Measurements from ENCODE around the gene MAP4.
A peak's percentile ranks its signal among the peaks of the same experiment; 100 is the strongest.
"Not testable (repeated sequence)": the region's sequence is repeated elsewhere in the genome, so short reads cannot be mapped to it uniquely, and the experiment has no call there.

Gene MAP4

DNA sequence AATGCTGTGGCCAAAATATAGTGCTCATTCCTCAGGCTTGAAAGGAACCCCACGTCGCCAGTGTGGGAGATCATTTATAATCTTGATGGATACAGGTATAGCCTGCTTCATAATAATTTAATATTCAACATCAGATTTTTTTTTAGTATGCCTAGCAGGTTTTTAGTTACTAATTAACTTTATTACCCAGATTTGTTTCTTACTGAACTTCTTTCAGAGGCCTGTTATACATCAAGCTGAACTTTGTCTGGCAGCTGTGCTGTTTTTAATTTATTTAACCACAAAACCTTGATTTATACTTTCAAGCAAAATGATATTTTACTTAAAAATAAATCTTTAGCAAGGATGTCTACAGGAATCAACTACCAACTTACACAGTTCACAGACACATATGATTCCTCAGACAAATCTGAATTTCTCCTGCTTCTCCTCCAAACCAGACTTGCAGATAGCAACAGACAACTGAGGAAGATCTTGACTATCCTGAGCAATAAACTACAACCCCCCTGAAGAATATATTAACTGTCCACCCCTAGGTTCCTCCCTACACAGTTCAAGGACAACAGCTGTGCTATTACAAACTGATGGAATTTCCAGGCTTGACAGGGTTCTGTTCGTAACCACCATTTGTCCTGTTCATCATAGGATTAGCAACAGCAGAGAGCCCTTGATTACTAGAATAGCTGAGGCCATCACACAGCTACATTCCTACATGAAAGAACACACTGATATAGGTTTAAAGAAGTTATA lies 610 bp downstream of the MAP4 start:
- DNase-seq, result no peak

DNA sequence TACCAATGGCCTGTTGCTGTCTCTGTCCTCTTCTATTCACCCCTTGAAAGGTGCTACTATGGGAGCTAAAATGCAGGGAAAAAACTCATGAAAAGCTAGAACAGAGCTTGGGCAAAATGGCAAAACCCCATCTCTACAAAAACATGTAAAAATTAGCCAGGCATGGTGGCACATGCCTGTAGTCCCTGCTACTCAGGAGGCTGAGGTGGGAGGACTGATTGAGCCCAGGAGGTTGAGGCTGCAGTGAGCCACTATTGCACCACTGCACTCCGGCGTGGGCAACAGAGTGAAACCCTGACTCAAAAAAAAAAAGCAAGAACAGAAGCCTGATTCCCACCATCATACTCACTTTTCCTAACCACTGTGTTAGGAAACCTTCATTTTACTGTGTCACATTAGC lies 1.9 kb downstream of the MAP4 start:
- DNase-seq, result no peak

DNA sequence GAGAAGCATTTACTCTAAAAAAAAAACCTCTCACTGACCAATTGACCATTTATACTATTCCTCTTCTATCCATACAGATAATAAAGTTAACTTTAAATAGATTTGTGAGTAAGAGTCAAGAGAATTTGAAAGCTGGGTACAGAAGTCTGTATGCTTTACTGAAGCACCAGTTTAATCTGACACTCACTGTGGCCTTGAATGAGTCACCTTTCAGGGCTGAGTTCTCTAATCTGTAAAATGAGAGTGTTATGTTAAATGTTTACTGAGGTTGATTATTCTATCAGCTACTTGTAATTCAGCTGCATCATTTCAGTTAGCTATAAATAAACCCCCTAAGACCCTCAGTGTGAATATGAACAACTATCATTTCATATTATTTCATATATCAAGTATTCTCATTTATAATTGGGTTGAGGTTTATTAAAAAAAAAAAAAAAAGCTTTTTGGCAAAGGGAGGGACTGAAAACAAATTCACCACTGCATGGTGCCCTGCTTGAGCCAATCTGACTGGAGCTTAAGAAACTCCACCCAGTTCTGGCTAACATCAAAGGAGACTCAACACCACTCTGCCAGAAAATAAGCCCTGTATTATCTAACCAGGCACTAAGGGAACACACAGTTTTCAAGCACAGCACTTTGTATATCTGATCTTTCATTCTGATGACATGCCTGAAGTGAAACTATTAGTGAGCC lies 2.8 kb downstream of the MAP4 start:
- no peak for DNase-seq

DNA sequence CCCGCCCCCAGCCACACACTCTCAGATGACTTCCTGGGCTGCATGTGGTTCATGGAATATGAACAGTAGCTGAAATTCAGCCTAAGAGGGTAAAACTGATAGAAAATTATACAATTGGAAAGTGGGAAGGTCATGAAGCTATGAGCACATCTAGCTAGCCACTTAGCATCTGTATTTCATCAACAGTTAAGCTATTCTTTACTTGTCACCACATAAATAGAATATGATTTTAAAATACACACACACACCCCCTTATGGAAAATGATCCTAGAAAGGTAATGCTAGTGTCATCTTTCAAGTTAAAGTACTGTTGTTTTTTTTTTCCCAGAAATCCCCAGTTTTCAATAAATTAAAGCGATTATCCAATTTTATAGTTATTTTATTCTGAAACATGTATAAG lies 3.6 kb downstream of the MAP4 start:
- no peak for DNase-seq

DNA sequence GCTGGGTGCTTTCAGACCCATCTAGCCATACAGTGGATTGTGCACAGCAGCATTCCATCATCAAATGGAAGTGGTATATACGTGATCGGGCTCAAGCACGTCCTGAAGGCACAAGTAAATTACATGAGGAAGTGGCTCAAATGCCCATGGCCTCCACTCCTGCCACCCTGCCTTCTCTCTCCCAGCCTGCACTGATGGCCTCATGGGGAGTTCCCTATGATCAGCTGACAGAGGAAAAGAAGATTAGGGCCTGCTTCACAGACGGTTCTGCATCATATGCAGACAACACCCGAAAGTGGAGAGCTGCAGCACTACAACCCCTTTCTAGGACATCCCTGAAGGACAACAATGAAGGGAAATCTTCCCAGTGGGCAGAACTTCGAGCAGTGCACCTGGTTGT lies 8.2 kb downstream of the MAP4 start:
- DNase-seq, result not testable (repeated sequence)

DNA sequence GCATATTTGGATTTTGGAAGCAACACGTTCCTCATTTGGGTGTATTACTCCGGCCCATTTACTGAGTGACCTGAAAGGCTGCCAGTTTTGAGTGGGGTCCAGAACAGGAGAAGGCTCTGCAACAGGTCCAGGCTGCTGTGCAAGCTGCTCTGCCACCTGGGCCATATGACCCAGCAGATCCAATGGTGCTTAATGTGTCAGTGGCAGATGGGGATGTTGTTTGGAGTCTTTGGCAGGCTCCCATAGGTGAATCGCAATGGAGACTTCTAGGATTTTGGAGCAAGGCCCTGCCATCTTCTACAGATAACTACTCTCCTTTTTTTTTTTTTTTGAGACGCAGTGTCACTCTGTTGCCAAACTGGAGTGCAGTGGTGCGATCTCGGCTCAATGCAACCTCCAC lies 8.9 kb downstream of the MAP4 start:
- not testable (repeated sequence) for DNase-seq

DNA sequence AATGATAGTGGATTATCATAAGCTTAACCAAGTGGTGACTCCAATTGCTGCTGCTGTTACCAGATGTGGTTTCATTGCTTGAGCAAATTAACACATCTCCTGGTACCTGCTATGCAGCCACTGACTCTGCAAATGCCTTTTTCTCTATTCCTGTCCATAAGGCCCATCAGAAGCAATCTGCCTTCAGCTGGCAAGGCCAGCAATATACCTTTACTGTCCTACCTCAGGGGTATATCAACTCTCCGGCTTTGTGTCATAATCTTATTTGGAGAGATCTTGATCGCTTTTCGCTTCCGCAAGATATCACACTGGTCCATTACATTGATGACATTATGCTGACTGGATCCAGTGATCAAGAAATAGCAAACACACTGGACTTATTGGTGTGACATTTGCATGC lies 9.4 kb downstream of the MAP4 start:
- not testable (repeated sequence) for DNase-seq

DNA sequence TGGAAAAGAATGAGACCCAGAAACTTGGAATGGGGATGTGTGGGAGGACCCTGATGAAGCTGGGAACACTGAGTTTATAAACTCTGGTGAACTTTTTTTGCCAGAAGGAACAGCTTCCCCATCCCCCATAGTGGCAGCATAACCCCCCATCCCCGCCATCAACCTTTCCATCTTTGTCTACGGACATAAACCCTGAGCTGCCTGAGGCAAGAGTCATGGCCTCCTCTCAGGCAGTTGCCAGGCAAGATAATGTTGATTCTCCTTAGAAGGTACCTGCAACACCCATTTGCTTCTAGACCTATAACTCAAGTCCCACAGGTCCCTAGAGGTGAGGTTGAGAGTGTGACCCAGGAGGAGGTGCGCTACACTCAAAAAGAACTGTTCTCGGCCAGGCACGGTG lies 11.5 kb downstream of the MAP4 start:
- DNase-seq, result no peak

DNA sequence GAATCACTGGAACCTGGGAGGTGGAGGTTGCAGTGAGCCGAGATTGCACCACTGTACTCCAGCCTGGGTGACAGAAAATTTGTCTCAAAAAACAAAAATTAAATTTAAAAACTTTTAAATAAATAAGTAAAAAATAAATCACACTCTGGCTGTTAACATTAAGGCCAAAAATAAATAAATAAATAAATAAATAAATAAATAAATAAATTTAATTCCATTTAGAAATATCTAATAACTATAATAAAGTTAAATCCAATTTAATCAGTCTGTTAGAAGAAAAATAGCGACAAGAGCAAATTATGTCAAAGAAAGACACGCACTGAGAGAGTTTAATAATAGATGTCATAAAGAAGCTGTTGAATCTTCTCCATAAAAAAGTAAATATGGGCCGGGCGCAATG lies 13.4 kb downstream of the MAP4 start:
- no peak for DNase-seq

DNA sequence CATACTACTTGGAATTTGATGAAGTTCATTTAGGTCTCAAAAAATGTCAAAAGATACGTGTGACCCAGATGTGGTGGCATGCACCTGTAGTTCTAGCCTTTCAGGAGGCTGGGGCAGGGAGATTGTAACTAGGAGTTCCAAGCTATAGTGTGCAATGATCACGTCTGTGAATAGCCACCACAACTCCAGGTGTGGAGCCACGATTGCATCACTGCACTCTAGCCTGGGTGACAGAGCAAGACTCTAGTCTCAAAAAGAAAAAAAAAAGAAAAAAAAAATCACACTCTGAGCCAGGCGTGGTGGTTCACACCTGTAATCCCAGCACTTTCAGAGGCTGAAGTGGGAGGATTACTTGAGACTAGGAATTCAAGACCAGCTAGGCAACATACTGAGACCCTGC lies 14.2 kb downstream of the MAP4 start:
- DNase-seq, result no peak

DNA sequence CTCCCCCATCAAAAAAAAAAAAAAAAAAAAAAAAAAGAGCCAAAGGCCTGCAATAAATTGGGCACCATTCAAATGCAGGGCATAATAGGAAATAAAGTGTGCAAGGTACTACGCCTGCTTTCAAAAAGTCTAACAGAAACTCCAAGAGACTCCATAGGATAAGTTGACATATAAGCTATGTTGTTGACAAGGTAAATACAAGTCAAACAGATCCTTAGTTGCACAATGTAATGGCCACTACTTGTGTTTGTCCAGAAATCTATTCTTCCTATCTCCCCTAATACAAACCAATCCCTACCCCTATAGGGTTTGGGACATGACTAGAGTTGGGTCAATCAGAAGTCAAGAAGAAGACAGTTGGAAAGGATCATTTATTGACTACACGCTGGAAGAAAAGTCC lies 16.0 kb downstream of the MAP4 start:
- no peak for DNase-seq

DNA sequence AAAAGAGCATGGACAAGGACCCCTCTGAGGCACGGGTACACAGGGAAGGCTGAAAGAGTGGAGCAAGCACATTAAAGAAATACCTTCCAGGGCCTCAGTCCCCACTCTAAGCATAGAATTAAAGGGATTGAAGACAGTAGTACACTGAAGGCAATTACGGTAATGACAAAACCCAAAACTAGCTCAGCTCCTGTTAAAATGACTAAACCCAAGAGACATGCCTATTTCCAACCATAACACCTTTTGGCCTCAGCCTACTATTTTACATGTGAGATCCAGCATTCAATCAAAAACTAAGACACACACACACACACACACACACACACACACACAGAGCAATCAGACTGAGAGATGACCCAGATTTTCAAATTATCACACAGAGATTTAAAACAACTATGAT lies 19.8 kb downstream of the MAP4 start:
- no peak for DNase-seq

DNA sequence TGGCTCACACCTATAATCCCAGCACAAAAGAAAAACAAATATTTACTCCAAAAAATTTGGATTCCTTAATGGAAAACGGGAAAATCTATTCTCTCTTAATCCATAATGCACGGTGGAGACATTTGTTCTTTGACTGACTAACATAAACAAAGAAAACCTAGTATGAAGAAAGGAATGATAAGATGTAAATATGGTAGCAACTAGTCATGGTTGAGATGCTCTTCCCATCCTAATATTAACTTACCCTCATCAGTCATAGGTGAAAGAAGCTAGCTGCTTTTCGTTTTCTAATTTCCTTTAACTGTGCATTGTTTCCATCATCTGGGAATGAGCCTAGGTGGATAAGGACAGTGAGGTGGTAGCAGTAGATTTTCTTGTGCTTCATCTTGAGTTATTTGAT lies 22.0 kb downstream of the MAP4 start:
- DNase-seq, result no peak

DNA sequence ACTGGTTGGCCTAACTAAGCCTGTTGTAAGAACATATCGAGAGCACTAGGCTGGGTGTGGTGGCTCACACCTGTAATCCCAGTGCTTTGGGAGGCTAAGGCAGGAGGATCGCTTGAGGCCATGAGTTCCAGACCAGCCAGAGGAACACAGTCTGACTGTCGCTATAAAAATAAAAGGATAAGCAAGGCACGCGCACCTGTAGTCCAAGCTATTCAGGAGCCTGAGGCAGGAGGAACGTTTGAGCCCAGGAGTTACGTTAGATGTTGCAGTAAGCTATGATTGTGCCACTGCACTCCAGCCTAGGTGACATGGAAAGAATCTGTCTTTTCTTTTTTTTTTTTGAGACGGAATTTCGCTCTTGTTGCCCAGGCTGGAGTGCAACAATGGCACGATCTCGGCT lies 24.9 kb downstream of the MAP4 start:
- no peak for DNase-seq

DNA sequence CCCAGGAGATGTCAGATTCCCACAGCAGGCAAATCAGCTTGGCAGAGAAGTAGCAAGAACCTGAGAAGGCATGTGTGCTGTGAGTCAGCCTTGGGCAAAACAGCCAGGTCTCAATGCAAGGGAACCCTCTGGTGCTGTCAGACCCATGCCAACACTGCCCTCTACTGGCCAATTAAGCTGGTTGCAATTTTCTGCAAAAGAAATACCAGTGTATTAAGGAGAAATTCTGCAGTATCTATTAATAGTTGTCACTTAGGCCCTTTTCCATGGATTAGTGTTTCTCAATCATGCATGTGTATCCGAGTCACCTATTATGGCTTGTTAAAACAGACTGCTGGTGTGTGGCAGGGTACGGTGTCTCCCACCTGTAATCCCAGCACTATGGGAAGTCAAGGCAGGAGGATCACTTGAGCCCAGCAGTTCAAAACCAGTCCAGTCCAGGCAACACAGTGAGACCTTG lies 26.2 kb downstream of the MAP4 start:
- peak; percentile 23 to 73 (median 57) for DNase-seq

DNA sequence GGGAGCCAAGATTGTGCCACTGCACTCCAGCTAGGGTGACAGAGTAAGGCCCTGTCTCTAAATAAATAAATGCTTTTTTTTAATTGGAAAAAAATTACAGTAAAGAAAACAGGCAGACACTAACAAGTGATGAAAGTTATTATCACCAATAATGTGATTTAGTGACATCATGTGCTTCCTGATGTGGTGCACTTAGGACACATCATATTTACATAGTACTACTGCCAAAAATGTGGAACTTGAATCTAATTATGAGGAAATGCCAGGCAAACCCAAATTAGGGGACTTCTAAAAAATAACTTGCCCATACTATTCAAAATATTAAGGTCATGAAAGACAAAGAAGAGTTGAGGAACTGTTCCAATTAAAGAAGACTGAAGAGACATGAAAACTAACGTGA lies 30.8 kb downstream of the MAP4 start:
- DNase-seq, result no peak

DNA sequence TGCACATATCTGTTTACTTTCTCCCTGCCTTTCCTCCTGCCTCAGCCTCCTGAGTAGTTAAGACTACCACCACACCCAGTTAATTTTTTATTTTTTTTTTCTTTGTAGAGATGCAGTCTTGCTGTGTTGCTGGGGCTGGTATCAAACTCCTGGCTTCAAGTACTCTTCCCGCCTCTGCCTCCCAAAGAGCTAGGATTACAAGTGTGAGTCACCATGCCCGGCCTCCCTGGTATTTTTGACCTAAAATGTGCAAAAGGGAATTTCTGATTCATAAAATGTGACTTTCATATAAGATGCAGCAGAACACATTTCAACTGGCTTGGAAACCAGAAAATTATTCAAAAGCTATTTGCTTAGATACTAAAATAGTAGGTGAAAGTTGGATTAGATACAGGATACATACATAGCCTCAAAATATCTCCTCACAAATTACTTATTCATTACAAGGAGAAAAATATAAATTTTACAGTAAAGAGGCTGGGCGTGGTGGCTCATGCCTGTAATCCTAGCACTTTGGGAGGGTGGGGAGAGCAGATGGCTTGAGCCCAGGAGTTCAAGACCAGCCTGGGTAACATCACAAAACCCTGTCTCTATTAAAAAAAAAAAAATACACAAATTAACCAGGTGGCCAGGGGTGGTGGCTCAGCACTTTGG lies 32.0 kb downstream of the MAP4 start:
- DNase-seq, result no peak

DNA sequence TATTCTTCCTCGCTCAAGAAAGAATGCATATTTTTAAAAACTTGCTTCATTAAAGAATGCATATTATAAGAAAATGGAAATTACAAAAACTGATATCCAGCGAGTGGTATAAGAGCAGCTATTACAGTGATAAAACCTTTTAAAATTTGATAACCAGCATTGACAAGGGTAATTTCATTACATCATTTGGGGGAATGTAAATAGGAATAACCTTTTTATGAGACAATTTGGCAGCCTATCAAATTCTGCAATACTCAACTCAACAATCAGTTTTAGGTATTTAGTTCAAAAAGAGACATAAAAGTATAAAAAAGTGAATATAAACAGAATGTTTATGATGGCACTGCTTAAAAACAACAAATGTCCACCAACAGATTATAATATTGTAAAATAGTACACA lies 35.4 kb downstream of the MAP4 start:
- DNase-seq, result no peak

DNA sequence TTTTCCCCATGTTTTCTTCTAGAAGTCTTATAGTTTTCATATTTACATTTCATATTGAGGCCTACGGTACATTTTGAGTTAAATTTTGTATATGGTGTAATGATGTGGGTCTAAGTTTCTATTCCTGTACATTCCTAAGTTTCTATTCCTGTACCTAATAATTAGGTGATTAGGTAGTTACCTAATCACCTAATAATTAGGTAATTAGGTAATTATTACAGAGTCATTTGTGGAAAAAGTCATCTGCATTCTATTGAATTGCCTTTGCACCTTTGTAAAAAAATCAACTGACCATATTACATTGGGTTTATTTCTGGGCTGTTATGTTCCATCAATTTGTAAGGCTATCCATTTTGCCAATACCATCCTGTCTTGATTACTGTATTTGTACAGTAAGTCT lies 37.1 kb downstream of the MAP4 start:
- no peak for DNase-seq

DNA sequence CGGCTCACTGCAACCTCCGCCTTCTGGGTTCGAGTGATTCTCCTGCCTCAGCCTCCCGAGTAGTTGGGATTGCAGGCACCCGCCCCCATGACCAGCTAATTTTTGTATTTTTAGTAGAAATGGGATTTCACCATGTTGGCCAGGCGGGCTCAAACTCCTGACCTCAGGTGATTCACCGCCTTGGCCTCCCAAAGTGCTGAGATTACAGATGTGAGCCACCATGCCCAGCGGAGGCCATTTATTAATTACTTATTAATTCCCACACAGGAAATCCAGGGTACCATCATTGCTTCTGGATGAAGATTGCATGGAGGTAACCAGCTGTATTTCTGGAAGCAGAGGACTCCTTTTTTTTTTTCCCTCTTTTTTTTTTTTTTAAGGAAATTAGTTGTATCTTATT lies 37.8 kb downstream of the MAP4 start:
- no peak for DNase-seq

DNA sequence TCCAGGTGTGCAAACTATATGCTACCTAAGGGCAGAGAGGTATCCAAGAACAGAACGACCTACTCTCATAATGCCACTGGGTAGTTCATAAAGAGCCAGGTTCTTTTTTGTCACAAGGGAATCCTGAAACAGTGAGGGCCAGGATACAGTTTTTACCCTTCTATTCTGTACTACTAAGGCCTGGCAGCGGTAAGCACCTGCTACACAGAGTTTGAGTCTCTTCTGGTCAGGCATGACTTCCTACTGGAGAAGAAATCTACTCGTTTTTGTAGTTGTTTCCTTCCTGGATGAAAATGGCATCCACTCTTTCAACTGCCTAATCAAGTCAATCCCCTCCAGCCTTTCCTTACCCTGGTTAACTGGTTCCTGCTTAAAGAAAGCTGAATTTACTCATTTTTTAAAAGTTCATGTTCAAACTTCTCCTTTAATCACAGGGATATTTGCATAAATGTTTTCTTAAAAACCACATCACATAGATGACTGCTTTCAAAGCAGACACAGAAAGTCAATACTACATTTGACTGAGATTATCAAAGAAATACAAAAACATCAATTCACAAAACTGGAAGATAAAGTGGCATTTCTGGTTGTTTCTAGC lies 40.0 kb downstream of the MAP4 start:
- no peak for DNase-seq

DNA sequence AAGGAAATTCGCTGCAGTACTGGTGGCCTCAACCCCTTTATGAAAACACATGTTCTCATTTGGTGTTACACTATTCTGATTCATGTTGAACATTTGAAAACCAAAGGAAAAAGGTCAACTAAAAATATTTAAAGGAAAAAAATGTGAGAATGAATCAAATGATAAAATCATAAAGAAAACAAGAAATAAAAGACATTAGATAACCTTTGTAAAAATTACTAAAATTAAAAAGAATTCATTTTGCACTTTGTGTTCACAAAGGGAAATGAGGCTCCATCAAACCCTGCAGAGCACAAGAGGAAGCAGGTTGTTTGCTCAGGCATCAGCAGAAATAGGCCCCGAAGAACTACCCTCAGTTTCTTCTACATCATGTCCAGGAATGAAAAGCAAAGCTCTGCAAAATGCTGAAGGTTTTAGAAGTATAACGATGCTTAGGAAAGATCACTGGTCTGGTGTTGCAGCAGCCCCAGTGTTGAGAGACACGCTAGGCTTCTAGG lies 41.2 kb downstream of the MAP4 start:
- DNase-seq, result no peak

DNA sequence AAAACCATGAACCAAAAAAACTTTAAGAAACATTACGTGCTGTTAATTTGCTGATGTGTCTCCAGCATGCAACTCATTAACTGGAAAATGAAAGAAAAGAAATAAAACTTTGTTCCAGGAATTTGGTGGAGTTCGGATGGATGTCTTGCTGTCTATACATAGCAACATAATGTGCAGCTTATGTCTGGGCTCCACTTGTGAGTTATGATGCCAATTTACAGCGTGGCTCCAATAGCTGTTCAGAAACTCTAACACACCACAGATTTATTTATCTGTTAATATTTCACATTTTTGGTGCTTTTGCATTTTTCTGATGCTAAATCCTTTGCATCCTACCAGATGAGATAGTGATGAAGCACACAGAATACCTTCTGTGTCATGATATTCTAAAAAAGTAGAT lies 45.1 kb downstream of the MAP4 start:
- no peak for DNase-seq

DNA sequence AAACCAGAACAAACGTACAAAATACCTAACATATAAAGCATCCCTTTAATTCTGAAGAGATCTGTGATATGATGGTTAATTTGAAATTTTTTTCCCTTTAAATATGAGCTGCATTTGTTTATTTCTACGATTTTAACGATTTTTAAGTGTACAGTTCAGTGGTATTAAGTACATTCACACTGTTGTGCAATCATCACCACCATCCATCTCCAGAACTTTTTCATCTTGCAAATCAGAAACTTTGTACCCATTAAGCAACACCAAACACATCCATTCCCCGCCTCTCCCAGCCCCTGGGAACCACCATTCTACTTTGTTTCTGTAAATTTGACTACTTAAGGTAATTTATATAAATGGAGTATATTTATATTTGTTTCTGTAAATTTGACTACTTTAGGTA lies 51.5 kb downstream of the MAP4 start:
- DNase-seq, result no peak
